ENCODE data around the gene COL25A1.

COL25A1 gene

DNA sequence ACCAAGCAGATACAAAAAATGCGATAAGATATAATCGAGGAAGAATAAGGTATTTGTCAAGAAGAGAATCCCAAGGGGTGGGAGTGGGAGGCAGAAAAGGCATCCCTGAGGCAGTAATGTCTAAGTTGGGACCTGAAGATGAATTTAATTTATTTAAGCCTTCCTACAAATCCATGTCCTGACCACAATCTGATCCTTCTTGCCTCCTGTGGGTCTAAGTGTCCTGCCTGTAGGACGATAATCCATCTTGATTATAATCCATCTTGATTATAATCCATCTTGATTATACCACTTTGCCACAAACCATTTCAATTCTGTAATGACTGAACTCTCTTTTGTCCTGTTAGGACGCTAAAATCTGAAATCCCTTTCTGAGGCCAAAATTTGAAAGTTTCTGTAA is 130.2 kb downstream of the COL25A1 start:
- H2AFZ ChIP-seq (ENCODE audit: low read length, unreplicated experiment), result no peak overlapping the region
- no peaks in the 10 kb centered on the region for H3K4me1 ChIP-seq (ENCODE audit: control insufficient read depth, insufficient read depth, low read length, unreplicated experiment)
- H3K27ac ChIP-seq (ENCODE audit: low read depth, low read length), result no peak overlapping the region
- H3K4me3 ChIP-seq (ENCODE audit: low read depth, low read length), result no peak overlapping the region
- H3K36me3 ChIP-seq (ENCODE audit: insufficient read depth, low read length), result no peaks in the 10 kb centered on the region
- no peaks in the 10 kb centered on the region for H3K79me2 ChIP-seq (ENCODE audit: control insufficient read depth, insufficient read depth, low read length, unreplicated experiment)
- no peaks in the 10 kb centered on the region for H3K27me3 ChIP-seq (ENCODE audit: insufficient read depth, low read length)

DNA sequence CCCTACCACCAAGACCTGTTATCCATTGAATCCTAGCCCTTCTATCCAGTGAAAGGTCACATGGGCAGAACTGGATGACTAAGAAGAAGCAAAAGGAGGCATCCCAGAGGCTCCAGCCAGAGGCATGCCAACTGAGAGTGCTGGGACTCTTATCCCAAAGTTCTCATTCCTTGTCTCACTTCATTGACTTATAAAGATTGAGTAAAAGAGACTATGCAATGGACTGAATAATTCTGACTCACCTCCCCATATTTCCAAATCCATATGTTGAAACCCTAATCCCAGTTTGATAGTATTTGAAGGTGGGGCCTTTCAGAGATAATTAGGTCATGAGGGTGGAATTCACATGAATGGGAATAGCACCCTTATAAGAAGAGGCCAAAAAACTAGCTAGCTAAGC is 131.4 kb downstream of the COL25A1 start:
- H3K27ac ChIP-seq (ENCODE audit: low read depth, low read length), result no peak overlapping the region
- no peak overlapping the region for H3K4me3 ChIP-seq (ENCODE audit: low read depth, low read length)
- no peaks in the 10 kb centered on the region for H3K27me3 ChIP-seq (ENCODE audit: insufficient read depth, low read length)
- H3K36me3 ChIP-seq (ENCODE audit: insufficient read depth, low read length), result no peaks in the 10 kb centered on the region
- H3K4me1 ChIP-seq (ENCODE audit: control insufficient read depth, insufficient read depth, low read length, unreplicated experiment), result no peaks in the 10 kb centered on the region
- no peaks in the 10 kb centered on the region for H3K79me2 ChIP-seq (ENCODE audit: control insufficient read depth, insufficient read depth, low read length, unreplicated experiment)
- no peak overlapping the region for H2AFZ ChIP-seq (ENCODE audit: low read length, unreplicated experiment)

DNA sequence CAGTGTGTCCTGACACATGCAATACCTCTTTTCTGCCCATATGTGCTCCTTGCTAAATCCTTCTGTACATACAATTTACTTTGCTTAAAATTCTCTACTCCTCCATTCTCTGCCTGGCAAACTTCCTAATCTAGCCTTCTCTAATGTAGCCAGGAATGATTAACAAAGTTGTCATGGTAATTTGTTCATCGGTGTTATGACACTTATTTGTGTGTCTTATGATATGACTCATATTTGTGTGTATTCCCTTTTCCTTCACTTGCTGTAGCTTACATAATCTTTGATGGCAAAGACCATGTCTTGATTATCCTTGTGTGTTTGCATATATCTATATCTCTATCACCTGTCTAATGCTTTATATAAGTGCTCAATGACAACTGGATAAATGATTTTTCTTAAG is 133.3 kb downstream of the COL25A1 start:
- Histone ChIP-seq H3K36me3 (ENCODE audit: insufficient read depth, low read length) (no peaks in the 10 kb centered on the region), H3K4me1 (ENCODE audit: control insufficient read depth, insufficient read depth, low read length, unreplicated experiment) (no peaks in the 10 kb centered on the region), H3K4me3 (ENCODE audit: low read depth, low read length) (no peak overlapping the region), H3K27me3 (ENCODE audit: insufficient read depth, low read length) (no peaks in the 10 kb centered on the region), H3K79me2 (ENCODE audit: control insufficient read depth, insufficient read depth, low read length, unreplicated experiment) (no peaks in the 10 kb centered on the region), H3K27ac (ENCODE audit: low read depth, low read length) (no peak overlapping the region), H2AFZ (ENCODE audit: low read length, unreplicated experiment) (no peak overlapping the region)

DNA sequence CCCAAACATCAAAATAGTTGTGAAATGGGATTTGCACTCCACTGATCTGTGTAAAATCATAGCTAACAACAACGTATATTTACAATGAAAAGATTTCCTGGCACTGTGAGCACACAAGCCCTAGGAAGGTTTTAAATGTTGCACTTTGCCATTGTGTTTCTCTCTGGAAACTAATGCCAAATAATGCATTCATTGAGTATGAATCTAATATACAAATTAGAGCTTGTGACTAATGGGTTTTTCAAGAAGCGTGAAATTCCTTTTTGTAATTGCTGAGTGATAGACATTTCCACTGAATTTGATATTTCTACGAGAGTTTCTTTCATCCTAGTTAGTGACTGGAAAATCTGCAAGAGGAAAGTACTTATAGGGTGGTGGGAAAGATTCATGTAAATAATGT is 135.9 kb downstream of the COL25A1 start:
- H3K27ac ChIP-seq (ENCODE audit: low read depth, low read length), result no peak overlapping the region
- H3K36me3 ChIP-seq (ENCODE audit: insufficient read depth, low read length), result no peaks in the 10 kb centered on the region
- no peak overlapping the region for H2AFZ ChIP-seq (ENCODE audit: low read length, unreplicated experiment)
- H3K27me3 ChIP-seq (ENCODE audit: insufficient read depth, low read length), result no peaks in the 10 kb centered on the region
- no peaks in the 10 kb centered on the region for H3K4me1 ChIP-seq (ENCODE audit: control insufficient read depth, insufficient read depth, low read length, unreplicated experiment)
- H3K79me2 ChIP-seq (ENCODE audit: control insufficient read depth, insufficient read depth, low read length, unreplicated experiment), result no peaks in the 10 kb centered on the region
- no peak overlapping the region for H3K4me3 ChIP-seq (ENCODE audit: low read depth, low read length)

DNA sequence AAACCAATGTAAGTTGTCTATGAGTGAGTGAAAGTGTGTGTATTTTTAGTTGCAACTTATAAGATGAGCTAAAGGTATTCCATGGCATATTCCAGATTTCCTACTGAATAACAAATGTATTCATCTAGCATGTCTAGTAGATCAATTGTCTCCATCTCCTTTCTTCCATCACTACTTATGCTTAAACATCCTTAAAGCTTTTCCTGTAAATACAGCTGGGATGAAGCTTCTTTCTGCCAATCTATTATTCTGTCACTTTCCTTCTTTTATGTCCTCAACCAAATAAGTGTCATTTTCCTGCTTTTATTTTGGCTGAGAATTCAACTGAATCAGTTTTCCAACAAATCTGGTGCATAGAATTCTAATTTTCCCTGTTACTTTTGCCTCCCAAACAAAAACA is 136.3 kb downstream of the COL25A1 start:
- Histone ChIP-seq H3K36me3 (ENCODE audit: insufficient read depth, low read length) (no peaks in the 10 kb centered on the region), H2AFZ (ENCODE audit: low read length, unreplicated experiment) (no peak overlapping the region), H3K27ac (ENCODE audit: low read depth, low read length) (no peak overlapping the region), H3K4me3 (ENCODE audit: low read depth, low read length) (no peak overlapping the region), H3K79me2 (ENCODE audit: control insufficient read depth, insufficient read depth, low read length, unreplicated experiment) (no peaks in the 10 kb centered on the region), H3K27me3 (ENCODE audit: insufficient read depth, low read length) (no peaks in the 10 kb centered on the region), H3K4me1 (ENCODE audit: control insufficient read depth, insufficient read depth, low read length, unreplicated experiment) (no peaks in the 10 kb centered on the region)

DNA sequence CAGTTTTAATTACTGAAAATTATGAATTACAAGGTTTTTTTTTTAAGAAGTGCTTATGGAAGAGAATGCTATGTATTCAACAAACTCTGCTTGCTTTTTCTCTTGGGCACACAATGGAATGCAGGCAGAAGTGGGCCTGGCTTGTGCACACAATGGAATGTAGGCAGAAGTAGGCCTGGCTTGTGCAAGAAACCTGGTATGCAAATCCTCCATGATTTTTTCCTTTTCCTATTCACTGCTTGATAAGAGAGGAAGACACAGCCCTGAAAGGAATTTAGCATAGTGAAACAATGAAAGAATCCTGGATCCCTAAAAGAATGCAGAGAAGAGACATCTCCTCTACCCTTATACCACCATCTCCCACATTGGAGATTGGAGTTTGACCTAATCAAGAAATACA is 138.4 kb downstream of the COL25A1 start:
- H3K27me3 ChIP-seq (ENCODE audit: insufficient read depth, low read length), result no peaks in the 10 kb centered on the region
- H3K79me2 ChIP-seq (ENCODE audit: control insufficient read depth, insufficient read depth, low read length, unreplicated experiment), result no peaks in the 10 kb centered on the region
- no peaks in the 10 kb centered on the region for H3K36me3 ChIP-seq (ENCODE audit: insufficient read depth, low read length)
- no peaks in the 10 kb centered on the region for H3K4me1 ChIP-seq (ENCODE audit: control insufficient read depth, insufficient read depth, low read length, unreplicated experiment)
- no peak overlapping the region for H3K4me3 ChIP-seq (ENCODE audit: low read depth, low read length)
- no peak overlapping the region for H2AFZ ChIP-seq (ENCODE audit: low read length, unreplicated experiment)
- no peak overlapping the region for H3K27ac ChIP-seq (ENCODE audit: low read depth, low read length)

DNA sequence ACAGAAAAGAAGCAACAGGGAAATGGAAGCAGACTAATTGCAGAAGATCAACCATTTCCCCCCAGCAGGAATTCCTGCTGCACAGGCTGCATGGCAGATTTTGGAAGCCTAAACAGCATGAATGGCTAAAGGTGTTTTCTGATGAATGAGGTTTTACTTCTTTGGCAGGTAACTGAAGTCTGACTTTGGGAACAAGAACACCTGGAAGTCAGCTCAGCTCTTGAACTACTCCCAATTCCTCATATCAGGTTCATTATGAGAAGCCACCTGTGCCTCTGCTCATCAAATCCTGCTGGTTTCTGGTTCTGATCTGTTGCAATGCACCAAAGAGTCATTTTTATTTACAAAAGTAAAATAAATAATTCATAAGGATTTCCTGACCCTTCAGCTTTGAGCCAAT is 139.0 kb downstream of the COL25A1 start:
- no peaks in the 10 kb centered on the region for H3K79me2 ChIP-seq (ENCODE audit: control insufficient read depth, insufficient read depth, low read length, unreplicated experiment)
- H2AFZ ChIP-seq (ENCODE audit: low read length, unreplicated experiment), result no peak overlapping the region
- no peak overlapping the region for H3K27ac ChIP-seq (ENCODE audit: low read depth, low read length)
- no peaks in the 10 kb centered on the region for H3K36me3 ChIP-seq (ENCODE audit: insufficient read depth, low read length)
- H3K4me3 ChIP-seq (ENCODE audit: low read depth, low read length), result no peak overlapping the region
- no peaks in the 10 kb centered on the region for H3K4me1 ChIP-seq (ENCODE audit: control insufficient read depth, insufficient read depth, low read length, unreplicated experiment)
- no peaks in the 10 kb centered on the region for H3K27me3 ChIP-seq (ENCODE audit: insufficient read depth, low read length)

DNA sequence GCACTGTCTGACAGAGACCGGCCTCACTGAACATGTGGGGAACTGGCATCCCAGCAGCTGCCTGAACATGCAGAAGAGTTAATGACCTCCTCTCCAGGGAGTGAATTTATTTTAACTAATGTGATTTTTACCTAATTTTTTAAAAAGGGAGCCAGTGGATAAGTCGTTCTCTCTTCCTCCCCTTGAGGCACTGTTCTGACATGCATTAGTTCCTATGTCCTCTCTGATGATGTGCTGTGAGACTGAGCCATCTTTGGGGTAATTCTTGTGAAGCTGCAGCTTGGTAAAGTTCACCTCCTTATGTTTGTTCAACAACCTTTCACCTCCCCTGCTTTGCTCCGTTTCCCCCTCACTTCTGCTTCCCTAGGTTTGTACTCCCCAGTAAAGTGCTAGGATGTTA is 139.7 kb downstream of the COL25A1 start:
- H3K4me1 ChIP-seq (ENCODE audit: control insufficient read depth, insufficient read depth, low read length, unreplicated experiment), result no peaks in the 10 kb centered on the region
- no peak overlapping the region for H2AFZ ChIP-seq (ENCODE audit: low read length, unreplicated experiment)
- no peak overlapping the region for H3K27ac ChIP-seq (ENCODE audit: low read depth, low read length)
- no peaks in the 10 kb centered on the region for H3K36me3 ChIP-seq (ENCODE audit: insufficient read depth, low read length)
- no peaks in the 10 kb centered on the region for H3K79me2 ChIP-seq (ENCODE audit: control insufficient read depth, insufficient read depth, low read length, unreplicated experiment)
- no peak overlapping the region for H3K4me3 ChIP-seq (ENCODE audit: low read depth, low read length)
- H3K27me3 ChIP-seq (ENCODE audit: insufficient read depth, low read length), result no peaks in the 10 kb centered on the region

DNA sequence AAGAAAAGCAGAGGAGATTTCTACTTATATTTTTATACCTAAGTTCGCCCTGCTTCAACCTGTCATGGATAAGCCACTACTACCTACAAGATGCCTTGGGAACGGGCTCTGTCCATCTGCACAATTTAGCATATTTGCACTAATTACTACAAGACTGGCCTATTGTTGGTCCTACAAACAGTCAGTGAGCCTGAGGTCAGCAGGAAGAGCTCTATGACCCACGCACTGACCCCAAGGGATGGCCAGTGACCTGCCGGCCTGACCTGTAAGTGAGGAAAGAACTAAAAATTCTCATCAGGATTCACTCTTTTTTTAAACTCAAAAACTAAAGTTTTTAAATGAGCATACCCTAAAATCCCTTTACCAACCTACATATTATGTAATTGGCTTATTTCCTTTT is 142.0 kb downstream of the COL25A1 start:
- H3K36me3 ChIP-seq (ENCODE audit: insufficient read depth, low read length), result no peaks in the 10 kb centered on the region
- H3K4me3 ChIP-seq (ENCODE audit: low read depth, low read length), result no peak overlapping the region
- no peak overlapping the region for H2AFZ ChIP-seq (ENCODE audit: low read length, unreplicated experiment)
- no peaks in the 10 kb centered on the region for H3K79me2 ChIP-seq (ENCODE audit: control insufficient read depth, insufficient read depth, low read length, unreplicated experiment)
- no peaks in the 10 kb centered on the region for H3K27me3 ChIP-seq (ENCODE audit: insufficient read depth, low read length)
- H3K27ac ChIP-seq (ENCODE audit: low read depth, low read length), result no peak overlapping the region
- H3K4me1 ChIP-seq (ENCODE audit: control insufficient read depth, insufficient read depth, low read length, unreplicated experiment), result no peaks in the 10 kb centered on the region

DNA sequence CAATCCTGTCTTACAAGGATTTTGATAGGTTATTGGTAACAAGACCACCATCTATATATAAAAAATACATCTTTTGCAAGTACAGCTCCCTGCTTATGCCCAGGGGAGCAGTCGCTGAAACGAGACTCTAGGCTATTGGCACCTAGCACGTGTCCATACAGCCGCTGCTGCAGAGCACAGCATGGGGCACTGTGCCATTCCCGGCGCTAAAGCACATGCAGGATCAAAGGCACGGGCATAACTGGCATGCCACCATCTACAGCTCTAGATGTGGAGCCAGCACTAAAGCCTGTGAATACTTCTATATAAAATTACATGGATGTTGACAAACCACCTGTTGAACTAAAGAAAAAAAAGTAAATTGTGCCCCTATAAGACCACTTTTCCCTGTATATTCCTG is 144.8 kb downstream of the COL25A1 start:
- Histone ChIP-seq H2AFZ (ENCODE audit: low read length, unreplicated experiment) (no peak overlapping the region), H3K79me2 (ENCODE audit: control insufficient read depth, insufficient read depth, low read length, unreplicated experiment) (no peaks in the 10 kb centered on the region), H3K27ac (ENCODE audit: low read depth, low read length) (no peak overlapping the region)

DNA sequence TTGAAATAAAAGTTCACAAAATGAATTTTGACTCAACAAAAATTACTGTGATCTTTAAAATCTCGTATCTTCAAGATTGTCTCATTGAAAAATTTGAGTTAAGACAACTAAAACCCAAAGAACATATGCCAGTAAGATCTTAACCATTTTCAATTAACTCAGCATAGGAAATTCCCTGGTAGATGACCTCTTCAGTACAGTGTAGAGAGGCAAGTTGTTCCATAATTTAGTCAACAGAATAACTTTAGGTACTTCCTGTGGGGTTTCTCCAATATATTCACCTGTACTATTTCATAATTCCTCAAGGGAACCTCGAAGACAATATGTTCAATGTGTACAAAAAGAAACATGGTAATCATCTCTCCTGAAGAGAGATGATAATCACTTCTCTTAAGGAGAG is 145.3 kb downstream of the COL25A1 start:
- no peaks in the 10 kb centered on the region for H3K36me3 ChIP-seq (ENCODE audit: insufficient read depth, low read length)
- H3K79me2 ChIP-seq (ENCODE audit: control insufficient read depth, insufficient read depth, low read length, unreplicated experiment), result no peaks in the 10 kb centered on the region
- H3K27ac ChIP-seq (ENCODE audit: low read depth, low read length), result no peak overlapping the region
- H3K27me3 ChIP-seq (ENCODE audit: insufficient read depth, low read length), result no peaks in the 10 kb centered on the region
- H3K4me1 ChIP-seq (ENCODE audit: control insufficient read depth, insufficient read depth, low read length, unreplicated experiment), result no peaks in the 10 kb centered on the region
- no peak overlapping the region for H3K4me3 ChIP-seq (ENCODE audit: low read depth, low read length)
- no peak overlapping the region for H2AFZ ChIP-seq (ENCODE audit: low read length, unreplicated experiment)

More for the DNA sequence above, 144.8 kb downstream of the COL25A1 start:
- H3K27me3 ChIP-seq (ENCODE audit: insufficient read depth, low read length), result no peaks in the 10 kb centered on the region
- no peak overlapping the region for H3K4me3 ChIP-seq (ENCODE audit: low read depth, low read length)
- no peaks in the 10 kb centered on the region for H3K4me1 ChIP-seq (ENCODE audit: control insufficient read depth, insufficient read depth, low read length, unreplicated experiment)
- H3K36me3 ChIP-seq (ENCODE audit: insufficient read depth, low read length), result no peaks in the 10 kb centered on the region

DNA sequence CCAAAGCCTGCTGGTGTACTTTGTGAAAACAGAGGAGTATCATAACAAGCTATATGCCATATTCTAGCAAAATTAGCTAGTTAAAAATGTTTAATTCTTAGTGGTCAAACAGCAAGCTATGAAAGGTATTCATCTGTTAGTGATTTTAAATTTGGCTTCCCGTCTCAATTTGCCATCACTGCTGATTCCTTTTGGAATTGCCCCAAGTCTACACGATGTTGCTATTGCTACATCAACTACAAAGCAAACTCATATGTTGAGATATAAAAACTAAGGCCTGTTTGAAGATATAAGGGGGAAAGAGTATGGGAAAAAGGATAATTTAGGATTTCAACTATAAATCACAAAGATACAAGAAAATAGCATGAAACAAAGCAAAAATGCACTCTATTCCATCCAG is 146.1 kb downstream of the COL25A1 start:
- Histone ChIP-seq H3K79me2 (ENCODE audit: control insufficient read depth, insufficient read depth, low read length, unreplicated experiment) (no peaks in the 10 kb centered on the region), H3K27me3 (ENCODE audit: insufficient read depth, low read length) (no peaks in the 10 kb centered on the region), H3K4me1 (ENCODE audit: control insufficient read depth, insufficient read depth, low read length, unreplicated experiment) (no peaks in the 10 kb centered on the region), H3K36me3 (ENCODE audit: insufficient read depth, low read length) (no peaks in the 10 kb centered on the region), H3K4me3 (ENCODE audit: low read depth, low read length) (no peak overlapping the region), H2AFZ (ENCODE audit: low read length, unreplicated experiment) (no peak overlapping the region), H3K27ac (ENCODE audit: low read depth, low read length) (no peak overlapping the region)
